ENCODE results near the gene PDE7B. TPM values are rescaled to one million over a fixed set of nuclear protein-coding genes. Genes with fewer than 3 reads are reported as not detected.
"Not testable (repeated sequence)": the region's sequence is repeated elsewhere in the genome, so short reads cannot be mapped to it uniquely, and the experiment has no call there.

PDE7B gene
- total RNA-seq, 1 donor from 2014 or later, result 5.4 TPM

GRCh38 chr6:136095986-136096385 is 244.5 kb downstream of the PDE7B start:
- no peak for DNase-seq (ENCODE audit: low spot score)

GRCh38 chr6:136102991-136103688 is 251.6 kb downstream of the PDE7B start:
- no peak for DNase-seq (ENCODE audit: low spot score)

- no peak for DNase-seq (ENCODE audit: low spot score)
Observed at GRCh38 chr6:136103763-136104311, 252.3 kb downstream of the PDE7B start.

- no peak for DNase-seq (ENCODE audit: low spot score)
Observed at GRCh38 chr6:136104556-136104955, 253.1 kb downstream of the PDE7B start.

GRCh38 chr6:136105797-136106196 is 254.3 kb downstream of the PDE7B start:
- not testable (repeated sequence) for DNase-seq (ENCODE audit: low spot score)

- DNase-seq (ENCODE audit: low spot score), result no peak
Observed at GRCh38 chr6:136108361-136108945, 257.0 kb downstream of the PDE7B start.

GRCh38 chr6:136111831-136112230 is 260.3 kb downstream of the PDE7B start:
- no peak for DNase-seq (ENCODE audit: low spot score)

GRCh38 chr6:136112262-136112661 is 260.8 kb downstream of the PDE7B start:
- no peak for DNase-seq (ENCODE audit: low spot score)

- DNase-seq (ENCODE audit: low spot score), result no peak
Observed at GRCh38 chr6:136113736-136114173, 262.3 kb downstream of the PDE7B start.

- DNase-seq (ENCODE audit: low spot score), result no peak
Observed at GRCh38 chr6:136114661-136115060, 263.2 kb downstream of the PDE7B start.

- no peak for DNase-seq (ENCODE audit: low spot score)
Observed at GRCh38 chr6:136115941-136116340, 264.4 kb downstream of the PDE7B start.

- DNase-seq (ENCODE audit: low spot score), result no peak
Observed at GRCh38 chr6:136117081-136117480, 265.6 kb downstream of the PDE7B start.

- no peak for DNase-seq (ENCODE audit: low spot score)
Observed at GRCh38 chr6:136118787-136119186, 267.3 kb downstream of the PDE7B start.

GRCh38 chr6:136123468-136123867 is 272.0 kb downstream of the PDE7B start:
- no peak for DNase-seq (ENCODE audit: low spot score)

- DNase-seq (ENCODE audit: low spot score), result no peak
Observed at GRCh38 chr6:136125585-136125984, 274.1 kb downstream of the PDE7B start.

GRCh38 chr6:136127873-136128272 is 276.4 kb downstream of the PDE7B start:
- DNase-seq (ENCODE audit: low spot score), result no peak

- no peak for DNase-seq (ENCODE audit: low spot score)
Observed at GRCh38 chr6:136129365-136129764, 277.9 kb downstream of the PDE7B start.

- no peak for DNase-seq (ENCODE audit: low spot score)
Observed at GRCh38 chr6:136134268-136134667, 282.8 kb downstream of the PDE7B start.

- no peak for DNase-seq (ENCODE audit: low spot score)
Observed at GRCh38 chr6:136134751-136135150, 283.2 kb downstream of the PDE7B start.

- DNase-seq (ENCODE audit: low spot score), result no peak
Observed at GRCh38 chr6:136136274-136136673, 284.8 kb downstream of the PDE7B start.

GRCh38 chr6:136137008-136137692 is 285.6 kb downstream of the PDE7B start:
- no peak for DNase-seq (ENCODE audit: low spot score)

- DNase-seq (ENCODE audit: low spot score), result no peak
Observed at GRCh38 chr6:136137739-136138402, 286.4 kb downstream of the PDE7B start.
